ENCODE results near the gene SETD6. TPM values are rescaled to one million over a fixed set of nuclear protein-coding genes. Genes with fewer than 3 reads are reported as not detected.

Gene SETD6
- total and polyA plus RNA-seq, 2 experiments from 2014 or later: 39.7 to 54.0 TPM

DNA sequence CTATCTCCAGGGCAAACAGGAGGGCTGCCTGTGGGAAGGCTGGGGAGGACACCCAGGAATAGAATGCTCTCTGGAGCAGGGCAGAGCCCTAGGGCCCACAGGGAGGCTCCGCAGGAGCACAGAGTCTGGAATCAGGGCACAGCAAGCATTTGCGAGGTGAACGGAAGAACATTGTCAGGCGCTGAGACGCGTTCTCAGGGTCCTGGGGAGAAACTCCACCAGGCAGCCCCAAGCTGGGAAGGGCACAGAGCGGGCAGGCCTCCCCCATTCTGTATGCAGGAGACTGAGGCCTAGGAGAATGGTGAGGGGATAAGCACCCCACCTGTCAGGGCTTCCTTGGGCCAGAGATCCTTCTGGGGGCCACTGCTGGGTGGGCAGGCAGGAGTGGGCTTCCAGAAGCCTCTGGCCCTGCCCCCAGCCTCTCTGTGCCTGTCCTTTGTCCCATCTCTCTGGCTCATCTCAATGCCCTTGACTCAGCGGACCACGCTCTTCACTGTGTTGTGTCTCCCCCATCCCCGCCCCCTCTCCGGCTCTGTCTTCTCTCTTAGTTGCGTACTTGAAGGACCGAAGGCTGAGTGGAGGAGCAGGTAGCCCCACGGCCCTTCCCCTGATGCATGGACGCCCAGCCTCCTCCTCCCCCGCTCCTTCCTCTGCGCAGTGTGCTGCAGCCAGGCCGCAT lies 5.1 kb upstream of the SETD6 start (continued):
- no peak for TF ChIP-seq ZNF462 (CRISPR knock-in tag; IDR thresholded peaks at IDR 0.05)
- TF ChIP-seq ZNF114 (CRISPR knock-in tag; IDR thresholded peaks at IDR 0.05): no peak
- TF ChIP-seq EZH2 (IDR thresholded peaks at IDR 0.05; ENCODE audit: low read depth, unreplicated experiment): no peak

DNA sequence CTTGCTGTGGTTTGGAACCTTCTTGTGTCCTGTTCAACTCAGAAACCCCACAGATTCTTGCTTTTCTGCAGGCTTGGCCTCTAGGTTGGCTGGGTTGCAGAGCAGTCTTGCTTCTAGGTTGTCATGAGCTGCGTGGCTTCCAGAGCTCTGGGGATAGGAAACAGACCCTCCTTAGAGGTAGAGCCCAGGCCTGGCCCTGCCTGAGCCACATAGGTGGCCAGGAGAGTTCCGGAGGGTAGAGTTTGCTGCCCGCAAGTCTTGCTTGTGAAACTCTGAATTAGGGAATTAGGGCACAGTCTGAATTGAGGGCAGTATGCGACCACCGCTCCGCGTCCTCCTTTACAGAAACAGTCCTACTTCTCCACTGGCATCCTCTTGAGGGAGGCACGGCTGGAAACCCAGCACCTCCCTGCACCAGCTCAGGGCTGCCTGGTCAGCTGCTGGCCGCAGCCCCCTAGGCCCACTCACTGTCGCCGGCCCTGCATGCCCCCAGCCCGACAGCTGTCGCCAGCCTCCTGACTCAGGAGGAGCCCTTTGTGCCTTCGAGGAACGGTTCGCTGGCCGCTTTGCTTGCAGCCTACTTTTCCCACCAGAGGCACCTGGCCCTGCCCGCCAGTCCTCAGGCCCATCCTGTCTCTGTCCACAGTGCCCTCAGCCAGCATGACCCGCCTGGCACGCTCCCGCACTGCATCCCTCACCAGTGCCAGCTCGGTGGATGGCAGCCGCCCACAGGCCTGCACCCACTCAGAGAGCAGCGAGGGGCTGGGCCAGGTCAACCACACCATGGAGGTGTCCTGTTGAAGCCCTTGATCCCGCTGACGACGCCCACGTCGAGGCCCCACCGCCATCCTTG lies 4.3 kb upstream of the SETD6 start:
- no peaks in the 10 kb centered on the region; the same call in 2 of the 3 replicates for H3K9me3 Mint-ChIP-seq
- no peak overlapping the region for H3K4me3 Mint-ChIP-seq
- peaks cover 18% of the 10 kb centered on the region for H3K36me3 Mint-ChIP-seq (ENCODE audit: low read depth)
- DNase-seq (ENCODE audit: low spot score) (no peak), ATAC-seq (no peak)
- Histone ChIP-seq H2AFZ (no peak overlapping the region), H3K27me3 (ENCODE audit: insufficient read depth) (no peaks in the 10 kb centered on the region), H3K4me1 (ENCODE audit: insufficient read depth) (peaks cover 9% of the 10 kb centered on the region; the same call in 1 of the 2 replicates), H3F3A (replicated peaks; ENCODE audit: low read depth) (peaks cover 4% of the 10 kb centered on the region; the same call in 1 of the 2 replicates), H3K4me3 (no peak overlapping the region), H3K9me2 (ENCODE audit: insufficient read depth) (no peaks in the 10 kb centered on the region), H3K27ac (ENCODE audit: low read depth) (0 out of 2 replicates have a peak overlapping the region, but pooled peaks have one; percentile 26), H3K79me2 (replicated peaks; ENCODE audit: insufficient read depth) (peaks cover 20% of the 10 kb centered on the region), H3K36me3 (ENCODE audit: insufficient read depth) (no peaks in the 10 kb centered on the region), H3K4me2 (no peak overlapping the region), H4K20me1 (replicated peaks; ENCODE audit: insufficient read depth) (peaks cover 3% of the 10 kb centered on the region; the same call in 1 of the 2 replicates)
- no peak overlapping the region for H3K27ac Mint-ChIP-seq
- peaks cover 31% of the 10 kb centered on the region for H3K27me3 Mint-ChIP-seq (ENCODE audit: insufficient read depth, low read depth, poor library complexity)
- H3K4me1 Mint-ChIP-seq: peaks cover 35% of the 10 kb centered on the region
- TF ChIP-seq ZNF462 (CRISPR knock-in tag; IDR thresholded peaks at IDR 0.05) (no peak), EZH2 (IDR thresholded peaks at IDR 0.05; ENCODE audit: low read depth, unreplicated experiment) (no peak), POLR2AphosphoS5 (IDR thresholded peaks at IDR 0.05; ENCODE audit: low read depth) (no peak), STAT1 (IDR thresholded peaks at IDR 0.05; ENCODE audit: unreplicated experiment) (no peak)

Data from GM23338 (cell line).